K562 (cell line): ENCODE measurements around the gene APOBEC3F. TPM values are rescaled to one million over a fixed set of nuclear protein-coding genes. Genes with fewer than 3 reads are reported as not detected.

Source experiments
- ATAC-seq: fragments of 200-7000 bp; cut with Tn5 transposase; 3 replicates; pipeline ENCODE4 v1.9.1; 2020; ENCODE audit warnings: moderate library complexity
- BruUV-seq: library from RNA; stranded (reverse); fragments of 400-500 nt; replicated peaks from 2 replicates; lab custom pipeline; 2021; lab: Mats Ljungman, UMichigan
- CTCF ChIA-PET: fragments of 300-600 bp; formaldehyde crosslinking; extraction: SDS; loops from one replicate; lab custom pipeline; 2021; ENCODE audit warnings: low intra/inter-chr PET ratio; lab: Yijun Ruan, JAX
- POLR2A ChIA-PET: fragments of 300-600, 350-650 bp; sonication (Branson Sonifier 250); formaldehyde crosslinking; extraction: SDS; loops from one replicate; lab custom pipeline; 2021; ENCODE audit warnings: antibody characterized with exemption, inconsistent platforms; lab: Yijun Ruan, JAX
- DNase-seq, 4 experiments: peaks; one replicate each; pipeline versions ENCODE4 v3.0.0 to v3.0.0-alpha.2; 2011 to 2018; ENCODE audit warnings: low spot score in 3 of 4, mixed read lengths in 3 of 4; ENCODE audit errors: extremely low read depth in 1 of 4
- FAIRE-seq: peaks from 2 replicates; lab custom pipeline; 2011; peaks lifted over from hg19 to GRCh38; lab: Jason Lieb, UNC
- H2AFZ ChIP-seq: 2 replicates; pipeline ENCODE4 v1.6.0; 2011; ENCODE audit warnings: low read depth, low read length, control low read depth, inconsistent platforms
- H3K27ac ChIP-seq: fragments of 200-600 bp; 3 replicates; pipeline ENCODE4 v1.8.0; 2011; ENCODE audit warnings: low read depth, mild to moderate bottlenecking, control low read depth, inconsistent platforms, low read length, moderate library complexity, mixed read lengths; ENCODE audit errors: extremely low read depth
- H3K27me3 ChIP-seq, 2 experiments: fragments of 300-600 bp in 1 of 2; 2 replicates in 1 of 2; 3 replicates in 1 of 2; pipeline versions ENCODE4 v1.6.0 to v1.8.0; 2011; ENCODE audit warnings: inconsistent platforms in 2 of 2, low read length in 2 of 2, mild to moderate bottlenecking in 1 of 2, mixed read lengths in 1 of 2, moderate library complexity in 1 of 2; ENCODE audit not compliant: control insufficient read depth in 2 of 2, insufficient read depth in 2 of 2
- H3K36me3 ChIP-seq: fragments of 300-600 bp; 3 replicates; pipeline ENCODE4 v1.8.0; 2011; ENCODE audit warnings: mild to moderate bottlenecking, low read length, inconsistent platforms; ENCODE audit not compliant: control insufficient read depth, insufficient read depth
- H3K4me1 ChIP-seq, 2 experiments: fragments of 200-600 bp in 1 of 2; replicated peaks in 1 of 2; 2 replicates in 1 of 2; 3 replicates in 1 of 2; pipeline versions ENCODE4 v1.5.1 to v1.8.0; 2011; ENCODE audit warnings: inconsistent platforms in 2 of 2, low read length in 2 of 2, mild to moderate bottlenecking in 1 of 2, mixed read lengths in 1 of 2, moderate library complexity in 1 of 2; ENCODE audit not compliant: control insufficient read depth in 2 of 2, insufficient read depth in 2 of 2
- H3K4me2 ChIP-seq: 2 replicates; pipeline ENCODE4 v1.6.1; 2011; ENCODE audit warnings: low read length, control low read depth, inconsistent platforms, mixed read lengths; ENCODE audit not compliant: insufficient read depth
- H3K4me3 ChIP-seq: fragments of 200-600 bp; sonication (generic), shearing (Covaris generic); 2 replicates; pipeline ENCODE4 v1.5.1; 2016; ENCODE audit warnings: control low read depth, inconsistent platforms
- H3K79me2 ChIP-seq: fragments of 200-600 bp; 3 replicates; pipeline ENCODE4 v1.8.0; 2011; ENCODE audit warnings: low read length, inconsistent platforms; ENCODE audit not compliant: control insufficient read depth, insufficient read depth
- H3K9ac ChIP-seq, 2 experiments: 2 replicates each; pipeline versions ENCODE4 v1.6.0 to v1.6.1; 2011; ENCODE audit warnings: low read depth in 2 of 2, low read length in 2 of 2, control low read depth in 1 of 2, inconsistent platforms in 1 of 2, mild to moderate bottlenecking in 1 of 2, mixed read lengths in 1 of 2; ENCODE audit not compliant: insufficient read depth in 1 of 2
- H3K9me1 ChIP-seq: one replicate; pipeline ENCODE4 v1.6.0; 2011; ENCODE audit warnings: inconsistent platforms, mild to moderate bottlenecking, low read length, moderate library complexity; ENCODE audit not compliant: control insufficient read depth, insufficient read depth
- H3K9me3 ChIP-seq: replicated peaks from 2 replicates; pipeline ENCODE4 v1.5.1; 2011; ENCODE audit warnings: low read depth, low read length, inconsistent platforms; ENCODE audit not compliant: control insufficient read depth, insufficient read depth
- H4K20me1 ChIP-seq: replicated peaks from 2 replicates; pipeline ENCODE4 v1.6.1; 2011; ENCODE audit warnings: low read length, inconsistent platforms, mixed read lengths; ENCODE audit not compliant: control insufficient read depth, insufficient read depth
- ELK1 ChIP-seq: sonication (generic); formaldehyde crosslinking; IDR thresholded peaks from 2 replicates; pipeline ENCODE4 v1.8.1; 2022; ENCODE audit warnings: missing genetic modification reagents
- ERF ChIP-seq: fragments of 450-650 bp; formaldehyde crosslinking; IDR thresholded peaks from 2 replicates; pipeline ENCODE4 v1.4.0; 2020; ENCODE audit warnings: mild to moderate bottlenecking, mixed read lengths
- SPI1 ChIP-seq: IDR thresholded peaks from 2 replicates; pipeline ENCODE4 v1.6.1; 2011; ENCODE audit warnings: low read depth, low read length, control low read depth, borderline replicate concordance
- WGBS: fragments of 100-300 bp; shearing (Covaris generic); methylation state at CpG from one replicate; pipeline ENCODE4 v1.1.6; 2016; ENCODE audit warnings: low coverage, mixed read lengths; ENCODE audit not compliant: insufficient coverage; ENCODE audit errors: missing lambda C conversion rate; 5-methylcytosine and 5-hydroxymethylcytosine counted together
- in situ Hi-C: fragments of 300-500 bp; cut with MboI; formaldehyde crosslinking; loops from 4 replicates; pipeline ENCODE4 v1.15.0; 2018; ENCODE audit warnings: inconsistent platforms, mixed read lengths
- intact Hi-C: fragments of 100-400 bp; cut with micrococcal nuclease; formaldehyde crosslinking; loops from 2 replicates; pipeline ENCODE4 v1.14.2; 2022
- polyA plus RNA-seq, 8 experiments: library from polyadenylated mRNA; depleted of rRNA in 4 of 8; stranded (reverse) in 5 of 8; unstranded in 3 of 8; fragments of >200 nt; fragmentation: Nextera tagmentation in 2 of 8; fragmentation: Illumina TruSeq in 1 of 8; extraction: Ambion mirVana in 2 of 8; extraction: Trizol in 1 of 8; gene quantifications; 2 replicates each; pipeline versions ENCODE4 v1.2.1 to v1.2.3, GENCODE V29; 2011 to 2014; ENCODE audit warnings: inconsistent platforms in 1 of 8, missing spikeins in 1 of 8
- total RNA-seq, 7 experiments: library from RNA; depleted of rRNA in 6 of 7; stranded (reverse); fragments of >200 nt in 6 of 7; fragmentation: Illumina TruSeq in 2 of 7; extraction: Trizol in 2 of 7; gene quantifications; 2 replicates each; pipeline versions ENCODE4 v1.2.1 to v1.2.3, GENCODE V29; 2011 to 2021; ENCODE audit warnings: low replicate concordance in 1 of 7

The APOBEC3F gene
- total and polyA plus RNA-seq, 9 of the 15 experiments (the other 6 are each of a cell fraction or from before 2014, with no cell fraction given) = 1.1 to 3.3 (median 1.9) TPM

- Histone ChIP-seq H3K9ac (peak overlapping the region in 1 of 2 experiments; percentile 31; a peak in 1 of 4 replicates), H3K9me3 (no peaks in the 10 kb centered on the region), H3K4me3 (no peak overlapping the region), H4K20me1 (no peaks in the 10 kb centered on the region), H3K4me2 (no peak overlapping the region), H3K4me1 (peaks cover 8 to 29% of the 10 kb centered on the region in 2 experiments; a peak in 4 of 5 replicates), H3K27ac (no peak overlapping the region), H3K36me3 (no peaks in the 10 kb centered on the region), H2AFZ (0 out of 2 replicates have a peak overlapping the region, but pooled peaks have one; percentile 31), H3K79me2 (no peaks in the 10 kb centered on the region), H3K9me1 (no peaks in the 10 kb centered on the region), H3K27me3 (no peaks in the 10 kb centered on the region)
- POLR2A ChIA-PET = no interaction called here
- CTCF ChIA-PET = interaction anchor here (0.6 kb wide), 1 partner anchor 85 kb away, joined by 3 read pairs; no protein-coding TSS in a partner anchor
- in situ Hi-C loops (no loop called here), intact Hi-C loops (no loop called here)
- no TSS peak for BruUV-seq
- no peak for ATAC-seq
- no peak for DNase-seq
- WGBS = 25% methylated on average over 8 of the region's 8 CpGs
- FAIRE-seq = no peak
- TF ChIP-seq ELK1 (CRISPR knock-in tag) (no peak), ERF (CRISPR knock-in tag) (no peak), SPI1 (peak; percentile 44; the same call in 1 of the 2 replicates)
Measured at GRCh38 chr22:39092111-39092862, 51.6 kb downstream of the APOBEC3F start.
